Prostate gland (tissue), 2 donors: Measurements from ENCODE around the gene CD52.

ENCODE experiments used
- POLR2A ChIP-seq: fragments of 450-650 bp; IDR thresholded peaks from one replicate; pipeline ENCODE4 v1.6.1; 2016; ENCODE audit warnings: antibody characterized with exemption, mild to moderate bottlenecking
- POLR2AphosphoS5 ChIP-seq: sonication (generic); formaldehyde crosslinking; IDR thresholded peaks from one replicate; pipeline ENCODE4 v1.6.1; 2017; ENCODE audit warnings: antibody characterized with exemption
- TF ChIP-seq, protein P1 (sequence below), 4 experiments: fragments of 200-600 bp in 2 of 4; fragments of 450-650 bp in 2 of 4; sonication (generic) in 2 of 4; IDR thresholded peaks; 1 replicate in 3 of 4; 2 replicates in 1 of 4; pipeline ENCODE4 v1.5.1; 2016 to 2019; ENCODE audit warnings: antibody characterized with exemption in 4 of 4, mild to moderate bottlenecking in 2 of 4, moderate library complexity in 2 of 4

- TF ChIP-seq, protein P1, sequence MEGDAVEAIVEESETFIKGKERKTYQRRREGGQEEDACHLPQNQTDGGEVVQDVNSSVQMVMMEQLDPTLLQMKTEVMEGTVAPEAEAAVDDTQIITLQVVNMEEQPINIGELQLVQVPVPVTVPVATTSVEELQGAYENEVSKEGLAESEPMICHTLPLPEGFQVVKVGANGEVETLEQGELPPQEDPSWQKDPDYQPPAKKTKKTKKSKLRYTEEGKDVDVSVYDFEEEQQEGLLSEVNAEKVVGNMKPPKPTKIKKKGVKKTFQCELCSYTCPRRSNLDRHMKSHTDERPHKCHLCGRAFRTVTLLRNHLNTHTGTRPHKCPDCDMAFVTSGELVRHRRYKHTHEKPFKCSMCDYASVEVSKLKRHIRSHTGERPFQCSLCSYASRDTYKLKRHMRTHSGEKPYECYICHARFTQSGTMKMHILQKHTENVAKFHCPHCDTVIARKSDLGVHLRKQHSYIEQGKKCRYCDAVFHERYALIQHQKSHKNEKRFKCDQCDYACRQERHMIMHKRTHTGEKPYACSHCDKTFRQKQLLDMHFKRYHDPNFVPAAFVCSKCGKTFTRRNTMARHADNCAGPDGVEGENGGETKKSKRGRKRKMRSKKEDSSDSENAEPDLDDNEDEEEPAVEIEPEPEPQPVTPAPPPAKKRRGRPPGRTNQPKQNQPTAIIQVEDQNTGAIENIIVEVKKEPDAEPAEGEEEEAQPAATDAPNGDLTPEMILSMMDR (IDR thresholded peaks at IDR 0.05): peak; percentile 69 to 95 (median 90)
- TF ChIP-seq POLR2A (peak; percentile 32), POLR2AphosphoS5 (peak; percentile 86)
Measured at GRCh38 chr1:26275580-26276431, 42.0 kb upstream of the CD52 start.
